Measurements from ENCODE around the gene DPCD. TPM values are rescaled to one million over a fixed set of nuclear protein-coding genes. Genes with fewer than 3 reads are reported as not detected.

DPCD gene
- total and polyA plus RNA-seq, 2 donors (not counting 1 experiment from before 2014, with no cell fraction given): 23.9 to 40.5 TPM

GRCh38 chr10:101623528-101623927, 35.4 kb downstream of the DPCD start:
- no peak for DNase-seq (ENCODE audit: low read depth in 2 of 2)
- Histone ChIP-seq H2AFZ (ENCODE audit: low read length) (no peak overlapping the region), H3K4me3 (replicated peaks in 1 of 4; ENCODE audit: control extremely low read depth in 1 of 4, insufficient read depth in 1 of 4, low read depth in 3 of 4, low read length in 4 of 4) (no peak overlapping the region), H4K20me1 (ENCODE audit: control insufficient read depth, extremely low read depth, insufficient read depth, low read length) (no peaks in the 10 kb centered on the region), H3K4me2 (ENCODE audit: extremely low read depth, insufficient read depth, low read length) (no peak overlapping the region), H3K9ac (ENCODE audit: insufficient read depth, low read length) (no peak overlapping the region), H3K4me1 (ENCODE audit: control insufficient read depth, extremely low read depth, insufficient read depth, low read length) (no peaks in the 10 kb centered on the region), H3K27ac (ENCODE audit: insufficient read depth, low read length) (no peak overlapping the region), H3K79me2 (ENCODE audit: control insufficient read depth, insufficient read depth, low read length) (no peaks in the 10 kb centered on the region), H3K9me3 (ENCODE audit: control insufficient read depth, insufficient read depth, low read depth, low read length) (no peaks in the 10 kb centered on the region), H3K27me3 (ENCODE audit: control insufficient read depth, insufficient read depth, low read length) (no peaks in the 10 kb centered on the region), H3K36me3 (ENCODE audit: control insufficient read depth, insufficient read depth, low read length) (peaks cover 2% of the 10 kb centered on the region)
- TF ChIP-seq EZH2 (IDR thresholded peaks at IDR 0.05; ENCODE audit: low read length, missing control alignments): no peak
- no peak for TF ChIP-seq CTCF (conservative IDR thresholded peaks at IDR 0.05 in 1 of 2, IDR thresholded peaks at IDR 0.05 in 1 of 2; ENCODE audit: low read depth in 1 of 2, low read length in 2 of 2)

GRCh38 chr10:101624526-101625102, 36.5 kb downstream of the DPCD start:
- H3K79me2 ChIP-seq (ENCODE audit: control insufficient read depth, insufficient read depth, low read length): no peaks in the 10 kb centered on the region
- no peaks in the 10 kb centered on the region for H3K27me3 ChIP-seq (ENCODE audit: control insufficient read depth, insufficient read depth, low read length)
- no peak for TF ChIP-seq CTCF (conservative IDR thresholded peaks at IDR 0.05 in 1 of 2, IDR thresholded peaks at IDR 0.05 in 1 of 2; ENCODE audit: low read depth in 1 of 2, low read length in 2 of 2)
- no peak for TF ChIP-seq EZH2 (IDR thresholded peaks at IDR 0.05; ENCODE audit: low read length, missing control alignments)
- peaks cover 2% of the 10 kb centered on the region for H3K36me3 ChIP-seq (ENCODE audit: control insufficient read depth, insufficient read depth, low read length)
- H3K9ac ChIP-seq (ENCODE audit: insufficient read depth, low read length): no peak overlapping the region
- no peak for DNase-seq (ENCODE audit: low read depth in 2 of 2)
- H3K4me1 ChIP-seq (ENCODE audit: control insufficient read depth, extremely low read depth, insufficient read depth, low read length): no peaks in the 10 kb centered on the region
- H2AFZ ChIP-seq (ENCODE audit: low read length): no peak overlapping the region
- no peak overlapping the region for H3K27ac ChIP-seq (ENCODE audit: insufficient read depth, low read length)
- no peaks in the 10 kb centered on the region for H4K20me1 ChIP-seq (ENCODE audit: control insufficient read depth, extremely low read depth, insufficient read depth, low read length)
- H3K9me3 ChIP-seq (ENCODE audit: control insufficient read depth, insufficient read depth, low read depth, low read length): no peaks in the 10 kb centered on the region
- H3K4me3 ChIP-seq (replicated peaks in 1 of 4; ENCODE audit: control extremely low read depth in 1 of 4, insufficient read depth in 1 of 4, low read depth in 3 of 4, low read length in 4 of 4): no peak overlapping the region
- no peak overlapping the region for H3K4me2 ChIP-seq (ENCODE audit: extremely low read depth, insufficient read depth, low read length)

GRCh38 chr10:101625821-101626412, 37.8 kb downstream of the DPCD start:
- no peak overlapping the region for H3K9ac ChIP-seq (ENCODE audit: insufficient read depth, low read length)
- DNase-seq (ENCODE audit: low read depth in 2 of 2): no peak
- no peak overlapping the region for H3K27ac ChIP-seq (ENCODE audit: insufficient read depth, low read length)
- TF ChIP-seq CTCF (conservative IDR thresholded peaks at IDR 0.05 in 1 of 2, IDR thresholded peaks at IDR 0.05 in 1 of 2; ENCODE audit: low read depth in 1 of 2, low read length in 2 of 2) (no peak), EZH2 (IDR thresholded peaks at IDR 0.05; ENCODE audit: low read length, missing control alignments) (no peak)
- no peaks in the 10 kb centered on the region for H3K36me3 ChIP-seq (ENCODE audit: control insufficient read depth, insufficient read depth, low read length)
- H4K20me1 ChIP-seq (ENCODE audit: control insufficient read depth, extremely low read depth, insufficient read depth, low read length): no peaks in the 10 kb centered on the region
- H3K27me3 ChIP-seq (ENCODE audit: control insufficient read depth, insufficient read depth, low read length): no peaks in the 10 kb centered on the region
- H2AFZ ChIP-seq (ENCODE audit: low read length): no peak overlapping the region
- no peaks in the 10 kb centered on the region for H3K4me1 ChIP-seq (ENCODE audit: control insufficient read depth, extremely low read depth, insufficient read depth, low read length)
- no peaks in the 10 kb centered on the region for H3K9me3 ChIP-seq (ENCODE audit: control insufficient read depth, insufficient read depth, low read depth, low read length)
- H3K4me3 ChIP-seq (replicated peaks in 1 of 4; ENCODE audit: control extremely low read depth in 1 of 4, insufficient read depth in 1 of 4, low read depth in 3 of 4, low read length in 4 of 4): no peak overlapping the region
- no peaks in the 10 kb centered on the region for H3K79me2 ChIP-seq (ENCODE audit: control insufficient read depth, insufficient read depth, low read length)
- H3K4me2 ChIP-seq (ENCODE audit: extremely low read depth, insufficient read depth, low read length): no peak overlapping the region

Measured in fibroblast of lung (primary cell).